ENCODE measurements around the gene RIPOR1.
"Not testable (repeated sequence)": the region's sequence is repeated elsewhere in the genome, so short reads cannot be mapped to it uniquely, and the experiment has no call there.

The RIPOR1 gene

GRCh38 chr16:67509016-67509415, 19.6 kb upstream of the RIPOR1 start:
- no peak for TF ChIP-seq CTCF (conservative IDR thresholded peaks at IDR 0.05; ENCODE audit: low read depth, low read length)
- H3K4me3 ChIP-seq (ENCODE audit: low read length), result no peak overlapping the region
- no peak for DNase-seq (ENCODE audit: low read depth)

DNA sequence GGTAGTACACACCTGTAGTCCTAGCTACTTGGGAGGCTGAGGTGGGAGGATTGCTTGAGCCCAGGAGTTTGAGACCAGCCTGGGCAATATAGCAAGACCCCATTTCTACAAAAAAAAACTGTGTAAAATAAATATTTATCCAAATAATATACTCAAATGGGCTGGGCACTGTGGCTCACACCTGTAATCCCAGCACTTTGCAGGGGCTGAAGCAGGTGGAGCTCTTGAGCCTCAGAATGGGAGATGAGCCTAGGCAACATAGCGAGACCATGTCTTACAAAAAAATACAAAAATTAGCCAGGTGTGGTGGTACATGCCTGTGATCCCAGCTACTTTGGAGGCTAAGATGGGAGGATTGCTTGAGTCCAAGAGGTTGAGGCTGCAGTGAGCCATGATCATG, 14.7 kb upstream of the RIPOR1 start:
- not testable (repeated sequence) for H3K4me3 ChIP-seq (ENCODE audit: low read length); DNase-seq (ENCODE audit: low read depth)

DNA sequence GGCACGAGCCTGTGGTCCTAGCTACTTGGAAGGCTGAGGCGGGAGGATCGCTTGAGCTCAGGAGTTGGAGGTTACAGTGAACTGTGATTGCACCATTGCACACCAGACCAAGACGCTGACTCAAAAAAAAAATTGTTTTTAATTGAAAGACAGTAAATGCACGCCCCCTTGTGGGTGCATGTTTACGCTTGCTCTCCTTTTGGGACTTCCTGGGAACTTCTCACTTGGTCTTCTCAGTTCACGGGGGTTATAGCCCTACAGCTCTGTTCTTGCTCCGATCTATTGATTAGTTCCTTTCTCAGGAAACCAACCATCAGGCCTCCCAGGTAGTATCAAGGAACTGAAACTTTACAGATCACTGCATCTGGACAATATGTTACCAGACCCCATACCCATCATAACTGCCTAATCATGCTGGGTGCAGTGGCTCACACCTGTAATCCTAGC, 14.2 kb upstream of the RIPOR1 start:
- peak; percentile 76 for TF ChIP-seq CTCF (conservative IDR thresholded peaks at IDR 0.05; ENCODE audit: low read depth, low read length)
- H3K4me3 ChIP-seq (ENCODE audit: low read length), result no peak overlapping the region
- DNase-seq (ENCODE audit: low read depth), result no peak

DNA sequence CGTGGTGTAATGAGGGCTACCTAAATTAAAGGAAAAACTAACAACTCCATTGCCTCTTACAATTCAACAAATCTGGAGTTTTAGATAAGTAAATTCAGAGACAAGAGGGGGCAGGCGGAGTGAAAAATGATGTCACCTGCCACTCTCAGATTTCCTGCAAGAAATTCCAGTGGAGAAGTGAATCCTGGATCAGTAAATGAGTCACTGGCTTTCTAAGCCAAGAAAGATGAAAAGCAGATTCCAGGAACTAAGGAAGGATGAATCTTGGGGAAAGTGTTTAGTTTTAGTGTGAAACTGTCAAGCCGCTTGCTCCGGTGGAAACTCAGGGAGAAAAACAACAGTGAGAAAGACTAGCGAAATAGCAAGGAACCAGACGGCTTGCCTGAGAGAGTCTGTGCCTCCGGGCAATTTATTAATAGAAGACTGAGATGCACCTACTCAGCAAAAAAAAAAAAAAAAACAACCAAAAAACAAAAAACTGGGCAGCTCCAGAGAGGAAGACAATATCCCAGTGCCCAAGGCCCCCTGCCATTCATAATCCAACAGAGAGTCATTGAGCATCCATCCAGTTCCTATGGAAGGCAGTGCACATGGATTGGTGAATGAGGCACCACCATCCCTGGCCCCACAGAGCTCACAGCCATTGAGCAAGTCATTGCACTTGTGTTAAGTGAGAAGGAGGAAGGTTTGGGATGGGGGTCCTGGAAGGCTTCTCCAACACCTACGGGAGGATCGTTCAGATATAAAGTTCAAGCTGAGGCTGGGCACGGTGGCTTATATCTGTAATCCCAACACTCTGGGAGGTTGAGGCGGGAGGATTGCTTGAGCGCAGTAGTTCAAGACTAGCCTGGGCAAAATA, 12.1 kb upstream of the RIPOR1 start:
- DNase-seq (ENCODE audit: low read depth), result no peak
- H3K4me3 ChIP-seq (ENCODE audit: low read length), result no peak overlapping the region
- no peak for TF ChIP-seq CTCF (conservative IDR thresholded peaks at IDR 0.05; ENCODE audit: low read depth, low read length)

DNA sequence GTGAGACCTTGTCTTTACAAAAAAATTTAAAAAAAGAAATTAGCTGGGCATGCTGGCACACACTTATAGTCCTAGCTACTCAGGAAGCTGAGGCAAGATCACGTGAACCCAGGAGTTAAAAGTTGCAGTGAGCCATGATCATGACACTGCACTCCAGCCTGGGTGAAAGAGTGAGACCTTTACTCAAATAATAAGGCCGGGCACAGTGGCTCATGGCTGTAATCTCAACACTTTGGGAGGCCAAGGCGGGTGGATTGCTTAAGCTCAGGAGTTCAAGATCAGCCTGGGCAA, 11.5 kb upstream of the RIPOR1 start:
- no peak for TF ChIP-seq CTCF (conservative IDR thresholded peaks at IDR 0.05; ENCODE audit: low read depth, low read length)
- H3K4me3 ChIP-seq (ENCODE audit: low read length), result no peak overlapping the region
- DNase-seq (ENCODE audit: low read depth), result no peak

DNA sequence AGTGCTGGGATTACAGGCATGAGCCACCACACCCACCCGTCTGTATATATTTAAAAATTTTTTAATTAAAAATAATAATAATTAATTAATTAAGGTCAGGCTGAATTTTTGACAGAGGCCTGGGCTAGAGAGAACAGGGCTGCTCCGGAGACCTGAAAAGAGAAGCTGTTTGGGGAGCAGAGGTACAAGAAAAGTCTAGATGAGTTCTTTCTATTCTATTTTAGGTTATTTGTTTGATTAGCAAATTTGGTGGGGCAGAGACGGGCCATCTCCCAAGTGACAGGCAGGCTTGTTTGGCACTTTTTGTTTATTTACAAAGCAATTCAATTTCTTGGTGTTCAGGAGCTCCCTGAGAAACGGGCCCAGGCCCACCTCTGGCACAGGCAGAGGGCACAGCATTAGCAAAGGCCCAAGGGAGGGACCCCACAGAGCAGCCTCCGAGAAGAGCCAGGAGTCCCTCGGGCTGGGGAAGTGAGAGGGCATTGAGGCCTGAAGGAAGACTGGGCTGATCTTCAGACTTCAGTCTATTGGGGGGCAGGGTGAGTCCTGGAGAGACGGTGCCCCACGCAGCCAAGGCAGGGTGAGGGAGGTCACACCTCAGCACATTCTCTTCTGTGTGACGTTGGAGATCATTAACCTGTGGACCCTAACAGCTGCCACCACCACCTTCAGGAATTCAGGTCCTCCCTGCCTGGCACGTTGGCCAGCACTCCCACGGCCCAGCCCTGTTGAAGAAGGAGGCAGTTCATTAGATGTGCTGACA, 10.8 kb upstream of the RIPOR1 start:
- no peak for DNase-seq (ENCODE audit: low read depth)
- no peak overlapping the region for H3K4me3 ChIP-seq (ENCODE audit: low read length)

GRCh38 chr16:67518676-67519075, 10.0 kb upstream of the RIPOR1 start:
- TF ChIP-seq CTCF (conservative IDR thresholded peaks at IDR 0.05; ENCODE audit: low read depth, low read length), result no peak
- DNase-seq (ENCODE audit: low read depth), result no peak
- H3K4me3 ChIP-seq (ENCODE audit: low read length), result no peak overlapping the region

More for the DNA sequence above, 10.8 kb upstream of the RIPOR1 start:
- TF ChIP-seq CTCF (conservative IDR thresholded peaks at IDR 0.05; ENCODE audit: low read depth, low read length), result no peak
